GM18907 (cell line): ENCODE results near the gene PPP4C.

Experiments used
- ATAC-seq: cut with Tn5 transposase; IDR thresholded peaks from one replicate; pipeline ENCODE4 v1.9.1; 2021; ENCODE audit warnings: mild to moderate bottlenecking, moderate library complexity; ENCODE audit not compliant: unreplicated experiment

Gene PPP4C

GRCh38 chr16:30079480-30079879 lies 3.7 kb downstream of the PPP4C start:
- ATAC-seq, result no peak

- ATAC-seq, result no peak
These were observed 6.8 kb downstream of the PPP4C start for GRCh38 chr16:30082545-30083090.

- ATAC-seq, result no peak
These were observed 7.6 kb downstream of the PPP4C start for GRCh38 chr16:30083216-30084055.

GRCh38 chr16:30084096-30084815 lies 8.5 kb downstream of the PPP4C start:
- ATAC-seq, result no peak

GRCh38 chr16:30084816-30085159 lies 9.0 kb downstream of the PPP4C start:
- no peak for ATAC-seq

- ATAC-seq, result no peak
These were observed 9.5 kb downstream of the PPP4C start for GRCh38 chr16:30085247-30085646.

GRCh38 chr16:30085820-30086219 lies 10.0 kb downstream of the PPP4C start:
- ATAC-seq, result no peak

GRCh38 chr16:30086291-30087140 lies 10.7 kb downstream of the PPP4C start:
- no peak for ATAC-seq

GRCh38 chr16:30087181-30087898 lies 11.5 kb downstream of the PPP4C start:
- ATAC-seq, result no peak

GRCh38 chr16:30088237-30088831 lies 12.5 kb downstream of the PPP4C start:
- no peak for ATAC-seq

- no peak for ATAC-seq
These were observed 13.2 kb downstream of the PPP4C start for GRCh38 chr16:30088832-30089624.

GRCh38 chr16:30090610-30091331 lies 15.0 kb downstream of the PPP4C start:
- no peak for ATAC-seq

- ATAC-seq, result peak; percentile 68
These were observed 15.9 kb downstream of the PPP4C start, which contains the start of gene TBX6 for GRCh38 chr16:30091474-30092372. Gene TBX6, minus strand, starts transcription at chr16:30091924. Its CDS starts 731 bp downstream, at chr16:30091193.

- ATAC-seq, result peak; percentile 53
These were observed 16.7 kb downstream of the PPP4C start for GRCh38 chr16:30092373-30093010.

GRCh38 chr16:30094541-30095165 lies 18.9 kb downstream of the PPP4C start:
- ATAC-seq, result no peak
